ENCODE data around the gene FOLR1.

GRCh38 chr11:72177656-72178055 lies 14.3 kb upstream of the FOLR1 start:
- TF ChIP-seq, protein P1, sequence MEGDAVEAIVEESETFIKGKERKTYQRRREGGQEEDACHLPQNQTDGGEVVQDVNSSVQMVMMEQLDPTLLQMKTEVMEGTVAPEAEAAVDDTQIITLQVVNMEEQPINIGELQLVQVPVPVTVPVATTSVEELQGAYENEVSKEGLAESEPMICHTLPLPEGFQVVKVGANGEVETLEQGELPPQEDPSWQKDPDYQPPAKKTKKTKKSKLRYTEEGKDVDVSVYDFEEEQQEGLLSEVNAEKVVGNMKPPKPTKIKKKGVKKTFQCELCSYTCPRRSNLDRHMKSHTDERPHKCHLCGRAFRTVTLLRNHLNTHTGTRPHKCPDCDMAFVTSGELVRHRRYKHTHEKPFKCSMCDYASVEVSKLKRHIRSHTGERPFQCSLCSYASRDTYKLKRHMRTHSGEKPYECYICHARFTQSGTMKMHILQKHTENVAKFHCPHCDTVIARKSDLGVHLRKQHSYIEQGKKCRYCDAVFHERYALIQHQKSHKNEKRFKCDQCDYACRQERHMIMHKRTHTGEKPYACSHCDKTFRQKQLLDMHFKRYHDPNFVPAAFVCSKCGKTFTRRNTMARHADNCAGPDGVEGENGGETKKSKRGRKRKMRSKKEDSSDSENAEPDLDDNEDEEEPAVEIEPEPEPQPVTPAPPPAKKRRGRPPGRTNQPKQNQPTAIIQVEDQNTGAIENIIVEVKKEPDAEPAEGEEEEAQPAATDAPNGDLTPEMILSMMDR (IDR thresholded peaks at IDR 0.05; ENCODE audit: poor library complexity, severe bottlenecking) = no peak
- TF ChIP-seq REST (IDR thresholded peaks at IDR 0.05; ENCODE audit: borderline replicate concordance) (no peak), EP300 (conservative IDR thresholded peaks at IDR 0.05; ENCODE audit: poor library complexity, severe bottlenecking) (no peak), EZH2 (IDR thresholded peaks at IDR 0.05; ENCODE audit: borderline replicate concordance, insufficient read depth, low read length, poor library complexity, severe bottlenecking) (no peak), SMC3 (conservative IDR thresholded peaks at IDR 0.05; ENCODE audit: poor library complexity) (no peak), POLR2AphosphoS5 (IDR thresholded peaks at IDR 0.05) (no peak), RAD21 (conservative IDR thresholded peaks at IDR 0.05) (no peak), MXI1 (conservative IDR thresholded peaks at IDR 0.05; ENCODE audit: poor library complexity, severe bottlenecking) (no peak), TAF1 (IDR thresholded peaks at IDR 0.05; ENCODE audit: low read depth) (no peak)
